ENCODE measurements around the gene ALDH1A2. TPM values are rescaled to one million over a fixed set of nuclear protein-coding genes. Genes with fewer than 3 reads are reported as not detected.

Gene ALDH1A2
- total RNA-seq, 6 experiments from 2014 or later = 4.3 to 33.2 (median 10.8) TPM

DNA sequence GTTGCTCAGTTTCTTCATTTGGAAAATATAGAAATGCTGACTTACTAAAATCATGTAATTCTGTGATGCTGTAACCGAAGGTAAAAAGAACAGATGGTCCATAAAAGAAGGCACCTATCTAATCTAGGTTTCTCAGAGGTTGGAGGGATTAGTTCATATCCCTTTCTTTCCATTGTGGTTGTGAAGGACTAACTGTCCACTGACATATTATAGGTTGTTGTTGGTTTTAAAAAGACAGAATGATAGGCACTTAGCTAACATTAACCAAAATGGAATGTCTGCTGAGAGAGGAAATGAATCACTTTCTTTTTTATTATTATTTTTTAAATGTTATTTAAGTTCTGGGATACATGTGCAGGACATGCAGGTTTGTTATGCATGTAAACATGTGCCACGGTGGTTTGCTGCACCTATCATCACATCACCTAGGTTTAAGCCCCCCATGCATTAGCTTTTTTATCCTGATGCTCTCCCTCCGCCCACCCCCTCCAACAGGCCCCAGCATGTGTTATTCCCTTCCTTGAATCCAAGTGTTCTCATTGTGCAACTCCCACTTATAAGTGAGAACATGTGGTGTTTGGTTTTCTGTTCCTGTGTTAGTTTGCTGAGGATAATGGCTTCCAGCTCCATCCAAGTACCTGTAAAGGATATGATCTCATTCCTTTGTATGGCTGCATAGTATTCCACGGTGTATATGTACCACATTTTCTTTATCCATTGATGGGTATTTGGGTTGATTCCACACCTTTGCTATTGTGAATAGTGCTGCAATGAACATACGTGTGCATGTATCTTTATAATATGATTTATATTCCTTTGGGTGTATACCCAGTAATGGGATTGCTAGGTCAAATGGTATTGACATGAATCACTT lies 45.8 kb downstream of the ALDH1A2 start:
- TF ChIP-seq POLR2A (IDR thresholded peaks at IDR 0.05) = no peak
- TF ChIP-seq, protein P1, sequence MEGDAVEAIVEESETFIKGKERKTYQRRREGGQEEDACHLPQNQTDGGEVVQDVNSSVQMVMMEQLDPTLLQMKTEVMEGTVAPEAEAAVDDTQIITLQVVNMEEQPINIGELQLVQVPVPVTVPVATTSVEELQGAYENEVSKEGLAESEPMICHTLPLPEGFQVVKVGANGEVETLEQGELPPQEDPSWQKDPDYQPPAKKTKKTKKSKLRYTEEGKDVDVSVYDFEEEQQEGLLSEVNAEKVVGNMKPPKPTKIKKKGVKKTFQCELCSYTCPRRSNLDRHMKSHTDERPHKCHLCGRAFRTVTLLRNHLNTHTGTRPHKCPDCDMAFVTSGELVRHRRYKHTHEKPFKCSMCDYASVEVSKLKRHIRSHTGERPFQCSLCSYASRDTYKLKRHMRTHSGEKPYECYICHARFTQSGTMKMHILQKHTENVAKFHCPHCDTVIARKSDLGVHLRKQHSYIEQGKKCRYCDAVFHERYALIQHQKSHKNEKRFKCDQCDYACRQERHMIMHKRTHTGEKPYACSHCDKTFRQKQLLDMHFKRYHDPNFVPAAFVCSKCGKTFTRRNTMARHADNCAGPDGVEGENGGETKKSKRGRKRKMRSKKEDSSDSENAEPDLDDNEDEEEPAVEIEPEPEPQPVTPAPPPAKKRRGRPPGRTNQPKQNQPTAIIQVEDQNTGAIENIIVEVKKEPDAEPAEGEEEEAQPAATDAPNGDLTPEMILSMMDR (IDR thresholded peaks at IDR 0.05) = no peak
- ATAC-seq (no peak), DNase-seq (no peak)
- Histone ChIP-seq H3K36me3 (no peaks in the 10 kb centered on the region), H3K27me3 (no peaks in the 10 kb centered on the region), H3K9me3 (no peaks in the 10 kb centered on the region), H3K4me3 (no peak overlapping the region), H3K4me1 (no peaks in the 10 kb centered on the region), H3K27ac (no peak overlapping the region)
- intact Hi-C loops (cut with DNase I) = no loop called here
- WGBS (ENCODE audit: insufficient coverage, low coverage, low lambda C conversion rate, missing lambda C conversion rate) = 59% methylated on average over 5 of the region's 5 CpGs

DNA sequence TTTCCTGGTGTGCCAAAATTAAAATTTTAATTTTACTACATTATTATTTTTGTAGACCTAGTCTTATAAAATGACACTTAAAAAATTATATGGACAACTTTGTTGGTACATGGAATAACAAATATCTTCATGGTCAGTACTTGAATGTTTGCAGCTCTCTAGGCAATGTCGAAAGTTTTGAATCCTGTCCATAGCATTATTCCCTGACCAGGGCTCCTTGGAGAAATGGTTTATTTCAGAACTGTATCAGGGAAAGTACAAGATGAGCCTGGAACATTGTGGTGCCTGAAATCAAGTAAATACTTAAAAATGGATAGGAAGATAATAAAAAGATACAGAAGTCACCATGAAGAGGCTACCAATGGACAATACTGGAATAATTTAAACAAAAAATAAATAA lies 47.6 kb downstream of the ALDH1A2 start:
- no peaks in the 10 kb centered on the region for H3K4me1 ChIP-seq
- H3K27ac ChIP-seq = no peak overlapping the region
- H3K27me3 ChIP-seq = no peaks in the 10 kb centered on the region
- intact Hi-C loops (cut with DNase I) = no loop called here
- H3K9me3 ChIP-seq = no peaks in the 10 kb centered on the region
- H3K4me3 ChIP-seq = no peak overlapping the region
- TF ChIP-seq, protein P1 (IDR thresholded peaks at IDR 0.05) = no peak
- TF ChIP-seq POLR2A (IDR thresholded peaks at IDR 0.05) = no peak
- H3K36me3 ChIP-seq = no peaks in the 10 kb centered on the region
- WGBS (ENCODE audit: insufficient coverage, low coverage, low lambda C conversion rate, missing lambda C conversion rate) = 100% methylated on average over 1 of the region's 1 CpG
- no peak for DNase-seq
- ATAC-seq = no peak

DNA sequence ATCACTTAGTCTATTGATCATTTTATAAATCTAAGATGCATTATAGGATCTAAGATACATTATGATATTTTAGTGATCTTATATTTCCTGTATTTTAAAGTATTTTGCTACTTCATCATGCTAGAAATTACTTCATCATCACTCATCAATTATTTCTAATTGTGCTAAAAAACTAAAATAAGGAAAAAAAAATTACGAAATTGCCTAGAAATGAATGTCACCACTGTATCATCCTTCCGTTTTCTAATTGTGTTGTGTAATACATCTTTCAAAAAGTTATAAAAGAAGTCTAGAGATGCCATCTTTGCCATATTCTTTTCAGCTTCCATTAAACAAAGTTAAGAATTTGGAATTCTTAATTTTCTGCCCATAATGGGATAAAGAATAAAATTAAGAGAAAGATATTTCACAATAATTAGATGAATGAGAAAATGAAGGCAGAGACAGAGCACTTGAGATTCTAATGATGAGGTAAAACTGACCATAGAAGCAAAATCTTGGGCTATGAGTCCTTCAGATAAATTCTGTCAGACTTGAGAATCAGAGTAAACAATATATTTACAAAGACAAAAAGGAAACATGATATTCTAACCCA lies 48.8 kb downstream of the ALDH1A2 start:
- ATAC-seq (no peak), DNase-seq (no peak)
- no peak overlapping the region for H3K27ac ChIP-seq
- H3K36me3 ChIP-seq = no peaks in the 10 kb centered on the region
- intact Hi-C loops (cut with DNase I) = no loop called here
- H3K9me3 ChIP-seq = no peaks in the 10 kb centered on the region
- H3K4me1 ChIP-seq = no peaks in the 10 kb centered on the region
- H3K4me3 ChIP-seq = no peak overlapping the region
- WGBS (ENCODE audit: insufficient coverage, low coverage, low lambda C conversion rate, missing lambda C conversion rate) = 50% methylated on average over 2 of the region's 2 CpGs
- H3K27me3 ChIP-seq = no peaks in the 10 kb centered on the region
- TF ChIP-seq, protein P1 (IDR thresholded peaks at IDR 0.05) = no peak
- TF ChIP-seq POLR2A (IDR thresholded peaks at IDR 0.05) = no peak

DNA sequence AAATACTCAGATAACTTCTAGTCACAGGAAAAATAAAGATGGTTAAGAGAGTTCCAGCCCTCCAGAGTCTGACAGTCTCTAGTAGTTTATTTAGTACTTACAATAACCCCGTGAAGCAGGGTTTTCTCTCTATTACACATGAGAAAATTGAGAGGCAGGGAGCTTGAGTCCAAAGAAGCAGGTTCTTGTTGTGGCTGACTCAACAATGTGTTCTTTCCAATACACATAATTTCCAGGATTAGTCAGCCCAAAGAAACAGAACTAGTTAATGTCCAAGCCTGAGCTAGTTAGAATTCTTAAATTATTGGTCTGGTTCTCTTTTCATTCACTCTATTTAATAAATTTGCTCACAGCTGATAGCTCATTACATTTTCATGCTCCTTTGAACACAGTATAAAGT lies 49.9 kb downstream of the ALDH1A2 start:
- Histone ChIP-seq H3K9me3 (no peaks in the 10 kb centered on the region), H3K4me1 (no peaks in the 10 kb centered on the region), H3K27ac (no peak overlapping the region), H3K27me3 (no peaks in the 10 kb centered on the region), H3K4me3 (no peak overlapping the region), H3K36me3 (no peaks in the 10 kb centered on the region)
- whole genome bisulfite sequencing (ENCODE audit: insufficient coverage, low coverage, low lambda C conversion rate, missing lambda C conversion rate) = 90% methylated on average over 1 of the region's 1 CpG
- no peak for DNase-seq
- intact Hi-C loops (cut with DNase I) = no loop called here
- ATAC-seq = no peak
- no peak for TF ChIP-seq POLR2A (IDR thresholded peaks at IDR 0.05)
- TF ChIP-seq, protein P1 (IDR thresholded peaks at IDR 0.05) = no peak

Measured in right lobe of liver (tissue), 6 donors.